GM12892 (cell line): ENCODE measurements around the gene UFL1.

Experiments used
- POLR2A ChIP-seq: IDR thresholded peaks from 2 replicates; pipeline ENCODE4 v1.6.1; 2011; ENCODE audit warnings: low read depth, low read length, control low read depth
- POLR2AphosphoS5 ChIP-seq: IDR thresholded peaks from 2 replicates; pipeline ENCODE4 v1.6.1; 2011; ENCODE audit warnings: low read depth, low read length, control low read depth
- TAF1 ChIP-seq: IDR thresholded peaks from 2 replicates; pipeline ENCODE4 v1.6.1; 2011; ENCODE audit warnings: low read depth, mild to moderate bottlenecking, control low read depth, low read length, borderline replicate concordance

DNA sequence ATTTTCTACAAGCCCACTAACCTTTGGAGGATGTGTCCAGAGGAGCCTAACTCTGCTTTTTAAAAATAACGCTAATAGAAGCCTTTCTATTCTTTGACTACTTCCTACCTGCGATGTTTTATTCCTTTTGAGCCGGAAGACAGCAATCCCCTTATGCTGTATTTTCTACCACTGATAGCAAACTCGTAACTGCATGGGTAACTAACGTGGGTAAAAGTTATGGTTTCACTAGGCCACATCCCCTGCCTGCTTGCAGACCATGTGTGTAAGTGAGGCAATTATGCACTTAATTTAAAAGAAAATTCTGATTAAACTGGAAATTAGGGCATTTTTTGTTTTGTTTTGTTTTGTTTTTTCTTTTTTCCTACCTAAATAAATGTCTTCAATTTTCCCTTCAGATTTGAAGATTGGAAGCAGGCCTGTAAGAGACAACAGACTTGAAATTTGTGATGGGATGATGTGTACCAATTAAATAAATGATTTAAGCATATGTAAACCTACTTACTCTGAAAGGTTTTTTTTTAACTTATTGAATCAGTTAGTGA is 931 bp downstream of the UFL1 start:
- TF ChIP-seq POLR2A (no peak), POLR2AphosphoS5 (no peak), TAF1 (no peak)
